Neural cell (in vitro differentiated cells): Measurements from ENCODE around the gene POLQ.

Source experiments
- CTCF ChIP-seq: fragments of 450-650 bp; IDR thresholded peaks from 2 replicates; pipeline ENCODE4 v1.5.1; 2014; ENCODE audit warnings: antibody characterized with exemption, mild to moderate bottlenecking, moderate library complexity; ENCODE audit not compliant: poor library complexity, severe bottlenecking
- POLR2AphosphoS5 ChIP-seq: IDR thresholded peaks from 2 replicates; pipeline ENCODE4 v1.6.1; 2012
- REST ChIP-seq: IDR thresholded peaks from 2 replicates; pipeline ENCODE4 v1.6.1; 2012; ENCODE audit warnings: borderline replicate concordance
- TAF1 ChIP-seq: IDR thresholded peaks from 2 replicates; pipeline ENCODE4 v1.6.1; 2012; ENCODE audit warnings: low read depth

GRCh38 chr3:121490161-121490560 lies 55.6 kb downstream of the POLQ start:
- TF ChIP-seq CTCF (no peak), TAF1 (no peak), POLR2AphosphoS5 (no peak), REST (no peak)
